ENCODE results near the gene THAP7. TPM values are rescaled to one million over a fixed set of nuclear protein-coding genes. Genes with fewer than 3 reads are reported as not detected.

The THAP7 gene
- total RNA-seq, 1 experiment from 2014 or later = 24.6 TPM

- H2AFZ ChIP-seq (ENCODE audit: low read length) = no peak overlapping the region
- no peak overlapping the region for H3K23ac ChIP-seq (ENCODE audit: insufficient read length, low read depth, low read length)
- H2BK20ac ChIP-seq (ENCODE audit: low read depth, low read length, poor library complexity, severe bottlenecking) = no peak overlapping the region
- H4K20me1 ChIP-seq (ENCODE audit: control insufficient read depth, insufficient read depth, insufficient read length) = no peaks in the 10 kb centered on the region
- no peak overlapping the region for H3K4ac ChIP-seq (ENCODE audit: low read depth, low read length)
- no peak for DNase-seq
- no peaks in the 10 kb centered on the region for H3K79me2 ChIP-seq (ENCODE audit: insufficient read depth, low read length)
- H2BK120ac ChIP-seq (ENCODE audit: low read depth, low read length, poor library complexity, severe bottlenecking) = no peak overlapping the region
- H3K4me1 ChIP-seq (ENCODE audit: insufficient read depth, low read length) = no peaks in the 10 kb centered on the region
- H3K9me3 ChIP-seq (ENCODE audit: control insufficient read depth, low read depth, low read length) = no peaks in the 10 kb centered on the region
- no peak overlapping the region for H3T11ph ChIP-seq (ENCODE audit: low read length)
- H3K79me1 ChIP-seq (ENCODE audit: insufficient read depth, low read depth, low read length, poor library complexity, severe bottlenecking) = no peaks in the 10 kb centered on the region
- Mint-ChIP-seq H3K4me3 (no peak overlapping the region), H3K27ac (no peak overlapping the region), H3K27me3 (ENCODE audit: low read depth) (no peaks in the 10 kb centered on the region), H3K9me3 (no peaks in the 10 kb centered on the region), H3K36me3 (ENCODE audit: insufficient read depth in 1 of 3, low read depth in 3 of 3) (peaks cover 2 to 30% (median 12%) of the 10 kb centered on the region in 3 experiments; a peak in 6 of 7 replicates), H3K4me1 (0 out of 4 replicates have a peak, but pooled peaks cover 0 to 2% of the 10 kb centered on the region in 2 experiments)
- no peak for TF ChIP-seq CTCF (conservative IDR thresholded peaks at IDR 0.05)
- no peak overlapping the region for H4K5ac ChIP-seq (ENCODE audit: insufficient read length, low read depth, low read length)
- H3K56ac ChIP-seq (ENCODE audit: insufficient read length, low read depth, low read length) = no peak overlapping the region
- H2AK5ac ChIP-seq (ENCODE audit: insufficient read length, low read length) = no peak overlapping the region
- H3K23me2 ChIP-seq (ENCODE audit: insufficient read length, low read depth, low read length, poor library complexity, severe bottlenecking) = no peaks in the 10 kb centered on the region
- H3K18ac ChIP-seq (ENCODE audit: insufficient read length, low read depth, low read length) = no peak overlapping the region
- no peak overlapping the region for H2BK5ac ChIP-seq (ENCODE audit: insufficient read length, low read length)
- no peak overlapping the region for H2BK15ac ChIP-seq (ENCODE audit: low read depth, low read length)
- H2BK12ac ChIP-seq (ENCODE audit: insufficient read length, low read depth, low read length) = no peak overlapping the region
- no CpG with 5 or more reads among the region's 7 CpGs for WGBS (ENCODE audit: extremely low coverage, insufficient read length, low lambda C conversion rate)
- no peak overlapping the region for H3K14ac ChIP-seq (ENCODE audit: insufficient read depth, low read length)
- no peak overlapping the region for H4K8ac ChIP-seq (replicated peaks; ENCODE audit: insufficient read length, low read depth, low read length)
- no peak overlapping the region for H3K27ac ChIP-seq (ENCODE audit: insufficient read length, low read depth, low read length)
- no peaks in the 10 kb centered on the region for H3K27me3 ChIP-seq (ENCODE audit: insufficient read depth, low read length)
- no peak overlapping the region for H3K9ac ChIP-seq (ENCODE audit: extremely low read depth, insufficient read length, low read length)
- H3K4me2 ChIP-seq (ENCODE audit: insufficient read depth, insufficient read length, low read length) = no peak overlapping the region
- H4K91ac ChIP-seq (ENCODE audit: insufficient read length, low read depth, low read length) = no peak overlapping the region
These were observed 9.9 kb downstream of the THAP7 start for GRCh38 chr22:20992056-20992442.

Measured in H9 (cell line).